ENCODE data around the gene SVBP.
A peak's percentile ranks its signal among the peaks of the same experiment; 100 is the strongest.

The SVBP gene

GRCh38 chr1:42848823-42849537, 31.8 kb upstream of the SVBP start:
- Histone ChIP-seq H3K4me1 (ENCODE audit: insufficient read depth, low read length) (peaks cover 13% of the 10 kb centered on the region), H3K9ac (ENCODE audit: low read length) (no peak overlapping the region), H3K27me3 (ENCODE audit: control insufficient read depth in 1 of 2, insufficient read depth in 2 of 2, low read length in 2 of 2) (no peaks in the 10 kb centered on the region), H3K36me3 (ENCODE audit: insufficient read depth, low read length) (peaks cover 13% of the 10 kb centered on the region), H3K4me3 (ENCODE audit: low read depth in 1 of 2, low read length in 2 of 2) (no peak overlapping the region), H3K27ac (ENCODE audit: low read depth, low read length) (no peak overlapping the region), H3K9me3 (ENCODE audit: low read length) (no peaks in the 10 kb centered on the region)

GRCh38 chr1:42847721-42848460, 30.7 kb upstream of the SVBP start:
- H3K27me3 ChIP-seq (ENCODE audit: control insufficient read depth in 1 of 2, insufficient read depth in 2 of 2, low read length in 2 of 2): no peaks in the 10 kb centered on the region
- H3K27ac ChIP-seq (ENCODE audit: low read depth, low read length): no peak overlapping the region
- peaks cover 17% of the 10 kb centered on the region for H3K36me3 ChIP-seq (ENCODE audit: insufficient read depth, low read length)
- no peaks in the 10 kb centered on the region for H3K9me3 ChIP-seq (ENCODE audit: low read length)
- peak overlapping the region in 1 of 2 donors; percentile 82 for H3K4me3 ChIP-seq (ENCODE audit: low read depth in 1 of 2, low read length in 2 of 2)
- no peak overlapping the region for H3K9ac ChIP-seq (ENCODE audit: low read length)
- peaks cover 13% of the 10 kb centered on the region for H3K4me1 ChIP-seq (ENCODE audit: insufficient read depth, low read length)

- peak overlapping the region; percentile 57 for H3K27ac ChIP-seq (ENCODE audit: low read depth, low read length)
- peak overlapping the region; percentile 82 to 86 for H3K4me3 ChIP-seq (ENCODE audit: low read depth in 1 of 2, low read length in 2 of 2)
- peak overlapping the region; percentile 50 for H3K9ac ChIP-seq (ENCODE audit: low read length)
- H3K9me3 ChIP-seq (ENCODE audit: low read length): no peaks in the 10 kb centered on the region
- peaks cover 13% of the 10 kb centered on the region for H3K4me1 ChIP-seq (ENCODE audit: insufficient read depth, low read length)
- H3K27me3 ChIP-seq (ENCODE audit: control insufficient read depth in 1 of 2, insufficient read depth in 2 of 2, low read length in 2 of 2): no peaks in the 10 kb centered on the region
- peaks cover 22% of the 10 kb centered on the region for H3K36me3 ChIP-seq (ENCODE audit: insufficient read depth, low read length)
Observed at GRCh38 chr1:42847111-42847595, 30.0 kb upstream of the SVBP start.

DNA sequence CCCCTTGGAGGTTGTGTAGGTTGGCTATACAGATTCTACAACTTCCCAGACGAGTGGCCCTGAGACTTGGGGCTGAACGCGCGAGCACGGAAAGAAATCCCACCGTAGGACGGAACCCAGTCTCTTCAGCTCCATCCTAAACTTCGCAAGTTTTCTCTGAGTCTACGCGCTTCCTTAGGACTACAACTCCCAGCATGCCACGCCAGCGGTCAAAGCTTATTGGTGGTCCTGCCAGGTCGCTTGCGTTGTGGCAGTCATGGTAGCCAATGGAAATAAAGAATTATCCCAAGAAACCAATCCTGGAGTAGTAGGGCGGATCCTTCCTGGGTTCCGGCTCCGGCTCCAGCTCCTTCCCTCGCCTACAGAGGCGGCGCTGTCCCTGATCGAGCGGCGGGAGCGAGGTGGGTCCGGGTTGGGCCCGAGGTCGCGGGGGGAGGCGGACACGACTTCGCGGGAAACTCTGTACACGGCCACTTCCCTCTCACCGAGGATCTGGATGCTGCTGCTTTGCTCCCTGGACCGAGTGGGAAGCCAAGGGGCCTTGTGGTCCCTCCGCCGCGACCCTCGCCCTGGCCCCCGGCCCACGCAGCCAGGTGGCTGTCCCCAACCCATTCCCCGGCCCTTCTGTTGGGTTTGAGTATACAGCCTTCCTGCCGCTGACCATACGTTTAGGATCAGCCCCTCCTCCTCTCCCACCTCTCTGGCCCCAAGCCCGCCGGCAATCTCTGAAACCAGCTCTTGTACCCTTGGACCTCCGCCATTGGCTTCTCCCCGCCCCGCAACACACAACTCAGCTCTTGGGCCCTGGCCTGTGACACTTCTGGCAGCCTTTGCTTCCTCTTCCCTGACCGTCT, 29.3 kb upstream of the SVBP start, which contains the start of gene ZNF691:
ZNF691 (plus strand) TSS at position 357 of the 854 bp plus-strand sequence. CDS start 3,046 bp downstream, outside the sequence.
- peak within 1 kb of the TSS; percentile 50 for H3K9ac ChIP-seq (ENCODE audit: low read length)
- H3K36me3 ChIP-seq (ENCODE audit: insufficient read depth, low read length): peaks cover 18% of the 10 kb centered on the region
- H3K27ac ChIP-seq (ENCODE audit: low read depth, low read length): peak within 1 kb of the TSS; percentile 57
- peaks cover 13% of the 10 kb centered on the region for H3K4me1 ChIP-seq (ENCODE audit: insufficient read depth, low read length)
- H3K9me3 ChIP-seq (ENCODE audit: low read length): no peaks in the 10 kb centered on the region
- H3K4me3 ChIP-seq (ENCODE audit: low read depth in 1 of 2, low read length in 2 of 2): peak within 1 kb of the TSS; percentile 82 to 86
- H3K27me3 ChIP-seq (ENCODE audit: control insufficient read depth in 1 of 2, insufficient read depth in 2 of 2, low read length in 2 of 2): no peaks in the 10 kb centered on the region

DNA sequence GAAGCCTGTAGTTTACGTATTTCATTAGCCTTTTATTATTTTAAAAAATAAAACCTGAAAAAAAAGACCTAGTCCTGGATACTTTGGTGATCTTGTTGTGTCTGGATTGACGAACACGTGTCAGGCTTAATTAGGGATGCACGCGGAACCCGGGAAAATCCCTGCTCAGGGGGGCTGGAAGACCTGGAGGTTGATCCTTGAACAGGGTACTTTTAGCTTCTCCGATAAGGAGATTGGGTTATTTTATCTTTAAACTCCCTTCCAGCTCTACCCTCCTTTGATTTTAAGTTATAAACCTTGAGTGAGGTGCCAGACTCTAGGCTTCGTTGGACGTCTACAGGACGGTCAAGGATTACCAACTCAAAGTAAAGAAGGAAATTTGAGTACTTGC, 28.7 kb upstream of the SVBP start:
- H3K27ac ChIP-seq (ENCODE audit: low read depth, low read length): no peak overlapping the region
- peaks cover 11% of the 10 kb centered on the region for H3K36me3 ChIP-seq (ENCODE audit: insufficient read depth, low read length)
- H3K4me1 ChIP-seq (ENCODE audit: insufficient read depth, low read length): peaks cover 13% of the 10 kb centered on the region
- H3K9ac ChIP-seq (ENCODE audit: low read length): no peak overlapping the region
- peak overlapping the region; percentile 44 to 82 for H3K4me3 ChIP-seq (ENCODE audit: low read depth in 1 of 2, low read length in 2 of 2)
- no peaks in the 10 kb centered on the region for H3K27me3 ChIP-seq (ENCODE audit: control insufficient read depth in 1 of 2, insufficient read depth in 2 of 2, low read length in 2 of 2)
- no peaks in the 10 kb centered on the region for H3K9me3 ChIP-seq (ENCODE audit: low read length)

- Histone ChIP-seq H3K9me3 (ENCODE audit: low read length) (no peaks in the 10 kb centered on the region), H3K4me1 (ENCODE audit: insufficient read depth, low read length) (peaks cover 13% of the 10 kb centered on the region), H3K4me3 (ENCODE audit: low read depth in 1 of 2, low read length in 2 of 2) (no peak overlapping the region), H3K9ac (ENCODE audit: low read length) (no peak overlapping the region), H3K36me3 (ENCODE audit: insufficient read depth, low read length) (peaks cover 9% of the 10 kb centered on the region), H3K27ac (ENCODE audit: low read depth, low read length) (no peak overlapping the region), H3K27me3 (ENCODE audit: control insufficient read depth in 1 of 2, insufficient read depth in 2 of 2, low read length in 2 of 2) (no peaks in the 10 kb centered on the region)
Observed at GRCh38 chr1:42845193-42845592, 28.0 kb upstream of the SVBP start.

DNA sequence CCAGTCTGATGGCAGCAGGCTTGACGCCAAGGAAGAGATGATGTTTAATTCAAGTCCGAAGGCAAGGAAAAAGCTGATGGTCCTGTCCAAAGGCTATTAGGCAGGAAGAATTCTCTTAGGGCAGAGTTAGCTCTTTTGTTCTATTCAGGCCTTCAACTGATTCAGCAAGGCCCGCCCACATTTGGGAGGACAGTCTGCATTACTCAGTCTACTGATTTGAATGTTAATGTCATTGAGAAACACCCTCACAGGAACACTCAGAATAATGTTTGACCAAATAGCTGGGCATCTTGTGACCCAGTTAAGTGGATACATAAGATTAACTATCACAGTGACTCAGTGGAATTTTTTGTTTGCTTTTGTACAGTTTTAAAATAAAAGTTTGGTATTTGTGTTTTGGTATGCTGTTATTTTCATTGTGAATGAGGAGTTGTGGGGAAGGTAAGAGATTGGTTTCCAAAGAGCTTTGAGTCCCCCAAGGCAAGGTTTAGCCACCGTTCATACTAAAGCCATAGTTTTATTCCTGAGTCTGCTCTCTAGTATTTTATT, 27.5 kb upstream of the SVBP start:
- Histone ChIP-seq H3K9ac (ENCODE audit: low read length) (no peak overlapping the region), H3K36me3 (ENCODE audit: insufficient read depth, low read length) (peaks cover 9% of the 10 kb centered on the region), H3K27ac (ENCODE audit: low read depth, low read length) (no peak overlapping the region)

GRCh38 chr1:42841440-42842147, 24.4 kb upstream of the SVBP start:
- H3K27me3 ChIP-seq (ENCODE audit: control insufficient read depth in 1 of 2, insufficient read depth in 2 of 2, low read length in 2 of 2): no peaks in the 10 kb centered on the region
- H3K4me1 ChIP-seq (ENCODE audit: insufficient read depth, low read length): no peaks in the 10 kb centered on the region
- no peak overlapping the region for H3K27ac ChIP-seq (ENCODE audit: low read depth, low read length)
- peaks cover 9% of the 10 kb centered on the region for H3K36me3 ChIP-seq (ENCODE audit: insufficient read depth, low read length)
- H3K4me3 ChIP-seq (ENCODE audit: low read depth in 1 of 2, low read length in 2 of 2): no peak overlapping the region
- H3K9me3 ChIP-seq (ENCODE audit: low read length): no peaks in the 10 kb centered on the region
- H3K9ac ChIP-seq (ENCODE audit: low read length): no peak overlapping the region

More for the DNA sequence above, 27.5 kb upstream of the SVBP start:
- Histone ChIP-seq H3K4me3 (ENCODE audit: low read depth in 1 of 2, low read length in 2 of 2) (no peak overlapping the region), H3K27me3 (ENCODE audit: control insufficient read depth in 1 of 2, insufficient read depth in 2 of 2, low read length in 2 of 2) (no peaks in the 10 kb centered on the region), H3K4me1 (ENCODE audit: insufficient read depth, low read length) (peaks cover 13% of the 10 kb centered on the region), H3K9me3 (ENCODE audit: low read length) (no peaks in the 10 kb centered on the region)

DNA sequence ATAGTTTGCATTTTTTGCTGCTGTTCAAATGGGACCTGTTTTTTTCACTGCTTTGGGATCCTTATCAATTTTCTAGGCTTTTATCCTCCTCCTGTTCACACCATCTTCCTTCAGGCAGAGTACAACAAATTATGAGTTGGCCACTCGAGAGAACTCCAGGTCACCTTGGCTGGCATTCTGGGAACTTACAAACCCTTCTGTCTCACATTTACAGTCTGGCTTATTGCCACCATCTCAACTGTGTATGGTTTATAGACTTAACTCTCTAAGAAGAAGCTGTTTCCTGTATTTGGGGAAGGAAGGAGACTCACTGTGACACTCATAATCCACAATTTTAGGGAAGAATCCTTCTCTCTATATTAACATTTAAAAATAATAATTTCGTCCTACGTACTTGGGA, 23.8 kb upstream of the SVBP start:
- H3K27me3 ChIP-seq (ENCODE audit: control insufficient read depth in 1 of 2, insufficient read depth in 2 of 2, low read length in 2 of 2): no peaks in the 10 kb centered on the region
- no peak overlapping the region for H3K9ac ChIP-seq (ENCODE audit: low read length)
- no peaks in the 10 kb centered on the region for H3K4me1 ChIP-seq (ENCODE audit: insufficient read depth, low read length)
- H3K36me3 ChIP-seq (ENCODE audit: insufficient read depth, low read length): peaks cover 9% of the 10 kb centered on the region
- H3K4me3 ChIP-seq (ENCODE audit: low read depth in 1 of 2, low read length in 2 of 2): no peak overlapping the region
- no peak overlapping the region for H3K27ac ChIP-seq (ENCODE audit: low read depth, low read length)
- no peaks in the 10 kb centered on the region for H3K9me3 ChIP-seq (ENCODE audit: low read length)

GRCh38 chr1:42838482-42839190, 21.4 kb upstream of the SVBP start:
- Histone ChIP-seq H3K9ac (ENCODE audit: low read length) (no peak overlapping the region), H3K4me1 (ENCODE audit: insufficient read depth, low read length) (no peaks in the 10 kb centered on the region), H3K27ac (ENCODE audit: low read depth, low read length) (no peak overlapping the region), H3K4me3 (ENCODE audit: low read depth in 1 of 2, low read length in 2 of 2) (no peak overlapping the region), H3K27me3 (ENCODE audit: control insufficient read depth in 1 of 2, insufficient read depth in 2 of 2, low read length in 2 of 2) (no peaks in the 10 kb centered on the region), H3K9me3 (ENCODE audit: low read length) (no peaks in the 10 kb centered on the region), H3K36me3 (ENCODE audit: insufficient read depth, low read length) (peaks cover 16% of the 10 kb centered on the region)
